ENCODE measurements around the gene ETS1. TPM values are rescaled to one million over a fixed set of nuclear protein-coding genes. Genes with fewer than 3 reads are reported as not detected.

Gene ETS1
- total RNA-seq, 4 donors from 2014 or later: 16.8 to 24.9 (median 21.8) TPM

DNA sequence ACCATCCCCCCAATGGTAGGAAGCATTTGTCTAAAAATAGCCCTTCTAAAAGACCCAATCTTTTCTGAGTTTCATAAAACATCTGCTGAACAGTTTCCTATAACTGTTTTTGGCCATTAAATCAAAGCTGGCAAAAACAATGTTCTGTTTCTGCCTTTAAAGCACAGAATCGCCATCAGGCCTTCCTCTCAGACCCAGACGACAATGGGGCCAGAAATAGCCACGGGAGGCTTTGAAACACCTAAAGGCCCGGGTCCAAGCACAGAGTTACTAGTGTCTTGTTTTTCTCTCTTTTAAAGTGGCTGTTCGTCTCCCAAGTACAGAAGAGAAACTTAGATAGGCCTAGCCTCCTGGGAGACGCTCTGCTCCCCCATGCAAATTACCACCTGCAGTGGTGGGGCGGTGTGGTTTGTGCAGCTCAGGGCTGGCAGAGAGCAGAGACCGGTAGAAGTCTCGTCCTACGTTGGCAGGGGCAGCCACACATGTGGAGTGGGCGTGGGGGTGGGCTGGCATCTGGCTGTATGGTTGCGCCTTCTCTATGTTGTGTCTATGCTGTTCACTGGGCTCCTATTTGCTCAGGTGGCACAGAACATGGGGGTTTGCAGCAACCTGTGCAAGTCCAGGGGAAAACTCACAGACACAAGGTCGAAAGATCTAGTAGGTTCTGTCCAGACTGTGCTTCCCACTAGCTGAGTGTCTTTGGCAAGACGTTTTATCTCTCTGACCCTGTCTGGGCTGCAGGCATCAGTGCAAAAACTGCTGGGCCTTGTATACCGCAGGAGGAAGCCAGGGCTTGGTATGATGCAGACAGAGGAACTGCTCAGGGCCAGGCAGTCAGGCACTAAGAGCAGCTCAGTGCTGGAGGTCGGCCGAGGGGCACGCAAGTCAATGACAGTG is 23.6 kb upstream of the ETS1 start:
- no peak for DNase-seq
- TF ChIP-seq POLR2A (IDR thresholded peaks at IDR 0.05): no peak
- TF ChIP-seq, protein P1, sequence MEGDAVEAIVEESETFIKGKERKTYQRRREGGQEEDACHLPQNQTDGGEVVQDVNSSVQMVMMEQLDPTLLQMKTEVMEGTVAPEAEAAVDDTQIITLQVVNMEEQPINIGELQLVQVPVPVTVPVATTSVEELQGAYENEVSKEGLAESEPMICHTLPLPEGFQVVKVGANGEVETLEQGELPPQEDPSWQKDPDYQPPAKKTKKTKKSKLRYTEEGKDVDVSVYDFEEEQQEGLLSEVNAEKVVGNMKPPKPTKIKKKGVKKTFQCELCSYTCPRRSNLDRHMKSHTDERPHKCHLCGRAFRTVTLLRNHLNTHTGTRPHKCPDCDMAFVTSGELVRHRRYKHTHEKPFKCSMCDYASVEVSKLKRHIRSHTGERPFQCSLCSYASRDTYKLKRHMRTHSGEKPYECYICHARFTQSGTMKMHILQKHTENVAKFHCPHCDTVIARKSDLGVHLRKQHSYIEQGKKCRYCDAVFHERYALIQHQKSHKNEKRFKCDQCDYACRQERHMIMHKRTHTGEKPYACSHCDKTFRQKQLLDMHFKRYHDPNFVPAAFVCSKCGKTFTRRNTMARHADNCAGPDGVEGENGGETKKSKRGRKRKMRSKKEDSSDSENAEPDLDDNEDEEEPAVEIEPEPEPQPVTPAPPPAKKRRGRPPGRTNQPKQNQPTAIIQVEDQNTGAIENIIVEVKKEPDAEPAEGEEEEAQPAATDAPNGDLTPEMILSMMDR (IDR thresholded peaks at IDR 0.05 in 4 of 5, conservative IDR thresholded peaks at IDR 0.05 in 1 of 5): no peak
- peaks cover 0 to 5% of the 10 kb centered on the region in 2 donors for H3K4me1 ChIP-seq
- H3K36me3 ChIP-seq: no peaks in the 10 kb centered on the region
- no peak for ATAC-seq
- in situ Hi-C loops (cut with MboI; ENCODE audit: low sequenced_read_pairs in 4 of 4): no loop called here
- H3K9me3 ChIP-seq: no peaks in the 10 kb centered on the region
- peak overlapping the region; percentile 3 to 63 (median 30) for H3K27ac ChIP-seq
- intact Hi-C loops (cut with DNase I; ENCODE audit: low total_unique reads): no loop called here
- H3K4me3 ChIP-seq: no peak overlapping the region
- H3K27me3 ChIP-seq: no peaks in the 10 kb centered on the region

DNA sequence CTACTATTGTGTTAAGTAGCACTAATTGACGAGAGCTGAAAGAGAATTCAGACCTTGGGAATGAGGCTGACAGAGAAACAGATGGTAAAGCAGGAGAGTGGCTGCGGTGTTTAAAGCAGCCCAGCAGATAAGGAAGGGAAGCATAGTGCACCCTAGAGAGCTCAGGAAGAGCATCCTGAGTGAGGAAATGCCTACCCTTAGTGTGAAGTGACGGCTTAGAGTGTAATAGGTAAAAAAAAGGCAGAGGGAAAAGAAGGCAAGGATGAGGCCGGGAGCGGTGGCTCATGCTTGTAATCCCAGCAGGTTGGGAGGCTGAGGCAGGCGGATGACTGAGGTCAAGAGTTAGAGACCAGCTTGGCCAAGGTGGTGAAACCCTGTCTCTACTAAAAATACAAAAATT is 22.4 kb upstream of the ETS1 start:
- H3K4me3 ChIP-seq: no peak overlapping the region
- H3K9me3 ChIP-seq: no peaks in the 10 kb centered on the region
- intact Hi-C loops (cut with DNase I; ENCODE audit: low total_unique reads): no loop called here
- in situ Hi-C loops (cut with MboI; ENCODE audit: low sequenced_read_pairs in 4 of 4): no loop called here
- DNase-seq: no peak
- TF ChIP-seq, protein P1 (IDR thresholded peaks at IDR 0.05 in 4 of 5, conservative IDR thresholded peaks at IDR 0.05 in 1 of 5): no peak
- no peak for TF ChIP-seq POLR2A (IDR thresholded peaks at IDR 0.05)
- H3K27me3 ChIP-seq: no peaks in the 10 kb centered on the region
- no peaks in the 10 kb centered on the region for H3K36me3 ChIP-seq
- ATAC-seq: no peak
- peak overlapping the region in 1 of 4 donors; percentile 45 for H3K27ac ChIP-seq
- H3K4me1 ChIP-seq: peaks cover 0 to 5% of the 10 kb centered on the region in 2 donors

DNA sequence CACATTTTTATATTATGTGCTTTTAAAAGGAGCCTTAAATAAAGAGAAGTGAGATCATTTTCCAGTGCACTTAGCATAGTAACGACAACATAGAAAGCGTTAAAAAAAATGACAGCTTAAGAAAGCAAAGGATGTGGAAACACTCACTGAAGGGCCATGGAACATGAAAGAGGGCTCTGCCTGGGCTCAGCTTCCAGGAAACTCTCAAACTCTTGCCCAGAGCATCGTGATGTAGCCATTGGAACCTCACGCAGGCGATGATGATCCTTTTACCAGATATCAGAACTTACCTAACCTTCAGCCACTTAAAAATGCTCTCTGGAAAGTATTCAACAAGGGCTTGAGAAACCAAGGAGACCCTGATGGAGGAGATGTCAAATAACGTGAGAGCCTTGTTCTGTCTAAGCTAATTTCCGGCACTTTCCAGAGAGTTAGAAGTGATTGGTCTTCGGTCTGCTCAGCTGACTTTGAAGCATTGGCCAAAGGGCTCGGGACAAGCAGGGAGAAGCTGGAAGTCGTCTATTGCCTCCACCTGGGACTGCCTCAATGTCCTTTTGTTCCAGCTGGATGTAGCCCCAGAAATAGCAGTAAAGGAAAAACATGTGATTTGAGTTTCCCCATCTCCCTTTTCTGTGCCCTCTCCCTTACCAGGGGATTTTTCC is 21.5 kb upstream of the ETS1 start:
- in situ Hi-C loops (cut with MboI; ENCODE audit: low sequenced_read_pairs in 4 of 4): no loop called here
- H3K4me3 ChIP-seq: no peak overlapping the region
- TF ChIP-seq, protein P1 (IDR thresholded peaks at IDR 0.05 in 4 of 5, conservative IDR thresholded peaks at IDR 0.05 in 1 of 5): no peak
- no peak for TF ChIP-seq POLR2A (IDR thresholded peaks at IDR 0.05)
- intact Hi-C loops (cut with DNase I; ENCODE audit: low total_unique reads): no loop called here
- H3K27me3 ChIP-seq: no peaks in the 10 kb centered on the region
- peaks cover 0 to 5% of the 10 kb centered on the region in 2 donors for H3K4me1 ChIP-seq
- no peak for ATAC-seq
- H3K9me3 ChIP-seq: no peaks in the 10 kb centered on the region
- H3K27ac ChIP-seq: no peak overlapping the region
- no peaks in the 10 kb centered on the region for H3K36me3 ChIP-seq
- no peak for DNase-seq

DNA sequence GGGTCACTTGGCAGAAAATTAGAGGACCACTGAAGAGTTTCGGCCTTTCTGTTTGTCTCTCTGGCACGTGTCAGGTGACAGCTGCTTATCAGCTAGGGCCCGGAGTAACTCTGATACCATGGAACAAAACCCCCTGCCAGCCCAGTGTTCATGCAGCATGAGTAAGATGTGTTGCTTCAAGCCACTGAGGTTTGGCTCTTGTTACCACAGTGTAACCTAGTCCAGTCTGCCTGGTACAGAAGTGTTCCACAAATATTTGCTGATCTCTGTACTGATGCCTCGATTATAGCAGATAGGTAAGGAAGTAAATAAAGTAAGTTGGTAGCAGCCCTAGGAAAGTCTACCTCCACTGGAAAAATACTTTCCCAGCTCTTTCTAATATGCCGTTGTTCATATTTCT is 20.5 kb upstream of the ETS1 start:
- DNase-seq (no peak), ATAC-seq (no peak)
- intact Hi-C loops (cut with DNase I; ENCODE audit: low total_unique reads): no loop called here
- in situ Hi-C loops (cut with MboI; ENCODE audit: low sequenced_read_pairs in 4 of 4): no loop called here
- no peak for TF ChIP-seq POLR2A (IDR thresholded peaks at IDR 0.05)
- TF ChIP-seq, protein P1 (IDR thresholded peaks at IDR 0.05 in 4 of 5, conservative IDR thresholded peaks at IDR 0.05 in 1 of 5): no peak
- Histone ChIP-seq H3K9me3 (no peaks in the 10 kb centered on the region), H3K4me3 (no peak overlapping the region), H3K36me3 (no peaks in the 10 kb centered on the region), H3K4me1 (peaks cover 0 to 5% of the 10 kb centered on the region in 2 donors), H3K27ac (no peak overlapping the region), H3K27me3 (no peaks in the 10 kb centered on the region)

All from gastrocnemius medialis (tissue), 4 donors.